Measurements from ENCODE around the gene TAS2R41.
"Not testable (repeated sequence)": the region's sequence is repeated elsewhere in the genome, so short reads cannot be mapped to it uniquely, and the experiment has no call there.

The TAS2R41 gene

DNA sequence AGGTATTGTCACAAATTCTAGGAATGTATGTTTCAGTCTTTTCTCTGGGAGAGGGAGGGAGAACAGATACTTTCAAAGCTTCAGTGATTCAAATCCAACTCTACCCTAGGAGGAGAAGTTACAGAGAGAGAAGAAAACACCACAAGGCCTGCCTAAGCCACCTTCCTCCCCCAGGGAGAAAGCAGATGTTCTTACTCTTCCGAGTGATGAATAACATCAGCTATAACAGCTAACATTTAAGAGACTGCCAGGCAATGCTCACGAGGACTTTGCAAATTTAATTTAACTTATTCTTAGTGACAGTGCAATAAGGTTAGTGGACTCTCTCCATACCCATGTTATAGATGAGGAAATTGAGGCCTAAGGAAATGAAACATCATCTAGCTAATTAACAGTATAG, 36.8 kb downstream of the TAS2R41 start:
- Mint-ChIP-seq H3K9me3 (ENCODE audit: low read depth) (no peaks in the 10 kb centered on the region), H3K4me3 (no peak overlapping the region), H3K36me3 (peaks cover 26% of the 10 kb centered on the region), H3K27ac (no peak overlapping the region), H3K27me3 (no peaks in the 10 kb centered on the region), H3K4me1 (ENCODE audit: low read depth) (no peaks in the 10 kb centered on the region)

DNA sequence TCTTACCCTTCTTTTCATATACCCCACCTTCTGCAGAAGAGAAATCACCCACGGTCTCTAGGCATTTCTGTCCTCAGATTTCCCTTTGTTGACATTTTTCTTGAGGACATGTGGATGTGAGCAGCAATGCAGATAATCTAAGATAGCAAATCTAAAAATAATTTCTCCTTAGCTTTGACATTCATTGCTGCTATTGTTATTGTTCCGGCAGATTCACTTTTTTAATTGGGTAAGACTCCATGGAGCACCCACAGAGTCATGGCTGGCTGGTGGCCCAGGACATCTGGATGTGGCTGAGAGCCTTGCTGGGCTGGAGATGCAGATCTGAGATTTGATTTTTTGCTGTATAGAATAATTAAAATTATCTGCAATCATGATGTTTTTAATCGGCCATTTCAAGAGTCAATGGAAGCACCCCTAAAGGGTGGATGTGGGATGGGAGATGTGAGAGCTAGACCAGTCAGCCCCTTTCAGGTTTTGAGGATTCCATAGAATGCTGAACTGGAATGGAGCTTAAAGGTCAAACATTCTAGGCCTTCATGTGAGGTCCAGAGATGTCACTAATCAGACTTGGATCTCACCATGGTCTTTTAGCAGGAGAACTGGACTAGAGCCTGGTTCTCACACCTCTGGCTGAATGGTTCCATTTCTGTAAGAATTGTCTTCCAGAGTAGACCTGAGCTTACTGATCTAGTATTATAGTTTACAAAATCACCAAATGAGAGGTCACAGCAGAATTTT, 37.5 kb downstream of the TAS2R41 start:
- H3K27ac Mint-ChIP-seq: no peak overlapping the region
- no peaks in the 10 kb centered on the region for H3K9me3 Mint-ChIP-seq (ENCODE audit: low read depth)
- H3K36me3 Mint-ChIP-seq: peaks cover 21% of the 10 kb centered on the region
- H3K27me3 Mint-ChIP-seq: no peaks in the 10 kb centered on the region
- H3K4me3 Mint-ChIP-seq: no peak overlapping the region
- no peaks in the 10 kb centered on the region for H3K4me1 Mint-ChIP-seq (ENCODE audit: low read depth)

DNA sequence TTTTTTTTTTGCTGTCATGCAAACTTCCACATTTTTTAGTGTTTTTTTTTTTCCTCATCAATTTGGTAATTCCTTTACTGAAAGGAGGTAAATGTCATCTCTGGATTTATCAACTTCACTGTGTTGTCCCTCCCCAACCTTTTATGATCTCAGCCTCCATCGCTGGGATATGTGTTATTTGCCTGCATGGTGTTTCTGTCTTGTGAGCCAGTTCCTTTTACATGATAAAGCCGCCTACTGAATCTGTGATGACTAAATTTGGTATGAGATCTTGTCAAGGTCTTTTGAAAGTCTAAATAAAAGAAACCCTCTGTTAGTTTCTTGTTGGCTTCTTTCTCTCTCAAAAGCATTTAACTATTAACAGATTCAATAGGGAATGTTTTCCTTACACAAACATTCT, 39.3 kb downstream of the TAS2R41 start:
- Mint-ChIP-seq H3K9me3 (ENCODE audit: low read depth) (no peaks in the 10 kb centered on the region), H3K27me3 (no peaks in the 10 kb centered on the region), H3K4me1 (ENCODE audit: low read depth) (no peaks in the 10 kb centered on the region), H3K36me3 (peaks cover 24% of the 10 kb centered on the region), H3K4me3 (no peak overlapping the region), H3K27ac (no peak overlapping the region)

DNA sequence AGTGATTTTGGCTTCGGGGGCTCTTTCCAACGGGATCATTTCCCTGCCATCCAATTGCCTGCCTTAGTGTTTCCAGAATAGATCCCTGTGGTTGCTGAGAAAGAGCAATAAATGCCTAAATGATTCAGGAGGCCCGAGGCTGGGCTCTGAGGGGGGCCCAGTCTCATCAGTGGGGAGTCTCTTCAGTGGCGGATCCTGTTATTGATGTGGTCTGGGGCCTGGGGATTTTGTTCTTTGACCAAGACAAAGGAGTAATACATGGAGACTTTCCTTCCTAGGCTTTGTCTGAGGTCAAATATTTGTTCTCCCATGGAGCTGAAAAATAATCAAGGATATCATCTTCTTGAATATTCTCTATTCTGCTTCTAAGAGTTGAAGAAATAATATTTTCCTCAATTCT, 40.8 kb downstream of the TAS2R41 start:
- Mint-ChIP-seq H3K4me3 (no peak overlapping the region), H3K36me3 (peaks cover 15% of the 10 kb centered on the region), H3K27me3 (no peaks in the 10 kb centered on the region), H3K27ac (no peak overlapping the region), H3K4me1 (ENCODE audit: low read depth) (no peaks in the 10 kb centered on the region), H3K9me3 (ENCODE audit: low read depth) (no peaks in the 10 kb centered on the region)

DNA sequence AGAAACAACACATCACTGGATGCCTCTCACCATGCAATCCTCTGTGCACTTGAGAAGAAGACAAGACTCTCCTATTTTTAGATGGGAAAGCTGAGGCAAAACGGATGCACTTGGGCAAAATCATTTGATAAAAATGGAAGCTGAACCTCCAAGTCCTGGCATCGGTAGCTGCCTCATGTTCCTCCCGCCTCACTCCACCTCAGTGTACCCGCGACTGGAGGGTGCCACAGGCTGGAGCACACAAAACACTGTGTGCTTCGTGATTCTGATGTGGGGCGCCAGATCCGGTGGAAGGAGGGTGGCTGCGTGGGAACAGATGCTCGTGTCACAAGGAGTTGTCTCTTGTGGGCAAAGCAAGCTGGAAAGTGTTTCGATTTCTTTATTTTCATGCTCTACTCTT, 41.3 kb downstream of the TAS2R41 start:
- no peaks in the 10 kb centered on the region for H3K9me3 Mint-ChIP-seq (ENCODE audit: low read depth)
- H3K27me3 Mint-ChIP-seq: no peaks in the 10 kb centered on the region
- no peaks in the 10 kb centered on the region for H3K4me1 Mint-ChIP-seq (ENCODE audit: low read depth)
- H3K4me3 Mint-ChIP-seq: no peak overlapping the region
- H3K36me3 Mint-ChIP-seq: peaks cover 11% of the 10 kb centered on the region
- no peak overlapping the region for H3K27ac Mint-ChIP-seq

DNA sequence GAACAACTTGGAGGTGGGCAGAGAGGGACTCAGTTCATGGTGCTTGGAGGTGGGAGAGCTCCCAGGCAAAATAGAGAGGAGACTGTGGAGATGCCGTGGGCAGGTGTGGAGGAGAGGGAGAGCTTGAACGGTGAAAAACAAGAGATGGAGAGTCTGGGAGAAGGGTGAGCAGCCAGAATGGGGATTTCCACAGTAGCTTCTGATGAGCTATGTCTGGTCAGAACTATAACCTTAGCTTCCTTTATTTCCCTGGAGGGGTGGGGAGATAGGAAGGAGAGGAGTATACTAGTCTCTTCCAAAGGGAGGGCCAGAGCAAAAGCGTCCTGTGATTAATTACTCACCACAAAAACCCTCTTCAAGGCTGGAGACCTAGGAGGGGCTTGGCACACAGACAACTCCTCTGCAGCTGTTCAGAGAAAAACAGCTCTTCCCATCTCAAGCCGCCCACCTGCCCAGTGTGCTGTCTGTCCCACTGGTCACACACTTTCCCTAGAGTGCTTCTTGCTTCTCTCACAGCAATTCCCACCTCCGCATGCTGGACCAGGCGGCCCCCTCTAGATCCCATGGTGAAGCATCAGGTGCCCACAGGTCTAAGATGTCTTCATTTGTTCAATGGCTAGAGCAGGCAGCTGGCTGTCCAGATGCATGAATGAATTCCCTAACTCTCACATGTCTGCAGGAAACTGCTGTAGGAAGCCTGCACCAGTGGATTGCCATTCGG, 41.9 kb downstream of the TAS2R41 start:
- no peaks in the 10 kb centered on the region for H3K9me3 Mint-ChIP-seq (ENCODE audit: low read depth)
- no peak overlapping the region for H3K27ac Mint-ChIP-seq
- H3K36me3 Mint-ChIP-seq: peaks cover 11% of the 10 kb centered on the region
- H3K4me1 Mint-ChIP-seq (ENCODE audit: low read depth): no peaks in the 10 kb centered on the region
- H3K4me3 Mint-ChIP-seq: no peak overlapping the region
- no peaks in the 10 kb centered on the region for H3K27me3 Mint-ChIP-seq

DNA sequence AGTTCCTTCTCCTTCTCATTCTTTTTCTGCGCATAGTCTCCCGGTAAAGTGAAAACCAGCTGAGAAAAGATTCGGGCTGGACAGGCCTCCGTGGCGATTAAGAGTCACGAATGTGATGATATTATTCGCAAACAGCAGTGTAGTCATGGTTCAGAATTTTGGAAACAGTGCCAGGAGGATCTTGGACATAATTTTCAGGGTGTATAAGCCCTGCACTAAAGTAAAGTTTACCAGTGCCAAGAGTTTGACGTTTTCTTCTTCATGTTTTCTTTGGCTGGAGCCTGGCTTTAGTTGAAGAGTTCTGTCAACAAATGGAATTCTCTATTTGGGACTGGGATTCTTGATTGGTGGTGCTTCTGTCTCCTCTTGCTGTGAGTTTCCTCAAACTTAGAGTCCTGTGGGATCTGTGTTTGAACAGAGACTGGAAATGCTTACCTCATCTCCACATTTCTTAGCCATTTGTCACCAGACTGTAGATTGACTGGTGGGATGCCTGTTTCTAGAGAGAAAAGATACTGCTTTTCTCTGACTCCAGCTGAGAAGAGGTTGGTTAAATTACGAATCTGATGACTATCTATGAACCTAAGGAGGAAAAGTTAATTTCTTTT, 44.7 kb downstream of the TAS2R41 start:
- H3K4me3 Mint-ChIP-seq; H3K9me3 Mint-ChIP-seq (ENCODE audit: low read depth); H3K4me1 Mint-ChIP-seq (ENCODE audit: low read depth); H3K27me3 Mint-ChIP-seq; H3K27ac Mint-ChIP-seq: not testable (repeated sequence)
- H3K36me3 Mint-ChIP-seq: peaks cover 11% of the 10 kb centered on the region

All from activated naive CD8-positive, alpha-beta T cell (primary cell).